Adrenal gland (tissue), 5 donors: ENCODE data around the gene ITPR1.

Source experiments
- CTCF ChIP-seq, 6 experiments: fragments of 450-650 bp in 4 of 6; fragments of 200-600 bp in 2 of 6; sonication (generic) in 1 of 6; IDR thresholded peaks; 1 replicate in 5 of 6; 2 replicates in 1 of 6; pipeline versions ENCODE4 v1.5.1 to v1.8.0; 2016 to 2021; ENCODE audit warnings: antibody characterized with exemption in 6 of 6, mild to moderate bottlenecking in 2 of 6, moderate library complexity in 1 of 6
- POLR2A ChIP-seq, 2 donors: fragments of 450-650 bp; IDR thresholded peaks; one replicate each; pipeline ENCODE4 v1.6.1; 2017; ENCODE audit warnings: antibody characterized with exemption in 2 of 2, mild to moderate bottlenecking in 2 of 2, moderate library complexity in 1 of 2
- donor health status: DM: no; HTN: no; CAD: no.

- TF ChIP-seq CTCF (IDR thresholded peaks at IDR 0.05), result no peak
- no peak for TF ChIP-seq POLR2A (IDR thresholded peaks at IDR 0.05)
These were observed 389.4 kb downstream of the ITPR1 start for GRCh38 chr3:4882548-4882947.
